Measurements from ENCODE around the gene GSAP. TPM values are rescaled to one million over a fixed set of nuclear protein-coding genes. Genes with fewer than 3 reads are reported as not detected.

GSAP gene
- total RNA-seq, 2 experiments from 2014 or later, result 0.55 TPM; not detected in 1

GRCh38 chr7:77417801-77418200 lies 1.7 kb upstream of the GSAP start:
- Histone ChIP-seq H2AFZ (ENCODE audit: low read length) (no peak overlapping the region), H3K36me3 (ENCODE audit: insufficient read depth, low read length) (no peaks in the 10 kb centered on the region), H3K27ac (ENCODE audit: low read depth, low read length, poor library complexity, severe bottlenecking) (no peak overlapping the region), H3K4me3 (ENCODE audit: low read depth, low read length, poor library complexity, severe bottlenecking) (no peak overlapping the region), H3K79me2 (ENCODE audit: insufficient read depth, low read depth, low read length) (no peaks in the 10 kb centered on the region), H3K9me3 (ENCODE audit: low read length) (no peaks in the 10 kb centered on the region), H4K20me1 (ENCODE audit: insufficient read depth, low read length) (no peaks in the 10 kb centered on the region), H3K4me2 (ENCODE audit: low read length) (no peak overlapping the region), H3K9me2 (ENCODE audit: insufficient read depth, low read length) (no peaks in the 10 kb centered on the region), H3K4me1 (ENCODE audit: insufficient read depth, low read length, poor library complexity, severe bottlenecking) (no peaks in the 10 kb centered on the region)
- ChIA-PET POLR2A (no interaction called here), CTCF (ENCODE audit: unreplicated experiment) (no interaction called here)
- no TSS peak for BruUV-seq (replicated peaks)
- TF ChIP-seq EZH2phosphoT487 (IDR thresholded peaks at IDR 0.05; ENCODE audit: borderline replicate concordance, low read depth, low read length), result no peak
- TF ChIP-seq, protein P1, sequence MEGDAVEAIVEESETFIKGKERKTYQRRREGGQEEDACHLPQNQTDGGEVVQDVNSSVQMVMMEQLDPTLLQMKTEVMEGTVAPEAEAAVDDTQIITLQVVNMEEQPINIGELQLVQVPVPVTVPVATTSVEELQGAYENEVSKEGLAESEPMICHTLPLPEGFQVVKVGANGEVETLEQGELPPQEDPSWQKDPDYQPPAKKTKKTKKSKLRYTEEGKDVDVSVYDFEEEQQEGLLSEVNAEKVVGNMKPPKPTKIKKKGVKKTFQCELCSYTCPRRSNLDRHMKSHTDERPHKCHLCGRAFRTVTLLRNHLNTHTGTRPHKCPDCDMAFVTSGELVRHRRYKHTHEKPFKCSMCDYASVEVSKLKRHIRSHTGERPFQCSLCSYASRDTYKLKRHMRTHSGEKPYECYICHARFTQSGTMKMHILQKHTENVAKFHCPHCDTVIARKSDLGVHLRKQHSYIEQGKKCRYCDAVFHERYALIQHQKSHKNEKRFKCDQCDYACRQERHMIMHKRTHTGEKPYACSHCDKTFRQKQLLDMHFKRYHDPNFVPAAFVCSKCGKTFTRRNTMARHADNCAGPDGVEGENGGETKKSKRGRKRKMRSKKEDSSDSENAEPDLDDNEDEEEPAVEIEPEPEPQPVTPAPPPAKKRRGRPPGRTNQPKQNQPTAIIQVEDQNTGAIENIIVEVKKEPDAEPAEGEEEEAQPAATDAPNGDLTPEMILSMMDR (conservative IDR thresholded peaks at IDR 0.05; ENCODE audit: low read length), result no peak
- no peak for DNase-seq (ENCODE audit: low spot score)
- intact Hi-C loops (cut with micrococcal nuclease; ENCODE audit: unreplicated experiment), result loop anchor here (5.0 kb wide), 1 partner anchor 40 kb away; no protein-coding TSS in a partner anchor

DNA sequence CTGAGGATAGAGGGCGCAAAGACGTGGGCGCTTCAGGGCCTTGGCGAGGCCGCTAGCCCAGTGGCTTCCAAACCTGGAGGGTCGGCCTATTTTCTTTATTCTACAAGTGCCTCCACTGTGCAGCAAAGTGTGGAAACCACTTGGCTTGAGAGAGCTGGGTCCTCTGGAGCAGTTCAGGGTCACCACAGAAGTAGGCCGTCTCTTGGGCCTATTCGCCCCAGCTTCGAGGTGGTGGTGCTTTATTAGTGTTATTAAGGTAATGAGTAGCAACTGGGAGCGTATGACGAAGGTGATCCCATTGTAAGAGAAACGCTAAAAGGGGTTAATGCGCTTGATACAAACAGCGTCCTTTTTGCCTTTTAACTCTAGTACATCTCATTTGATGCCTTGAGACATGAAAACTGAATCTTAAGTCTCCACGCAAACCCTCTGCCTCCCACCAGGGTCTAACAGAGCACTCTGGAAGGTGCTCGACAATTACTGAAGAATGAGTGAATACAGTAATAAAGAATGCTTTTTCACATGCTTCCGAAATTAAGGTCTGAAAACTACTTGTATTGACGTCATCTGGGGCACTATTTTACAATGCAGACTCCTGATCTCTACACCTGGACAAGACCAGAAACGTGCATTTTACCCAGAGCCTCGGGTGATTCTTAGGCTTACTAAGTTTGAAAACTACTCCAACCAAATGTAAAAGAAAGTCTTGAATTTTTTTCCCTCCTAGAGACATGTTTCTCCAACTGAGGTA lies 647 bp upstream of the GSAP start:
- intact Hi-C loops (cut with micrococcal nuclease; ENCODE audit: unreplicated experiment), result loop anchor here (1.0 to 5.0 kb wide), 2 partner anchors 12 to 39 kb away; no protein-coding TSS in a partner anchor
- Histone ChIP-seq H3K9me2 (ENCODE audit: insufficient read depth, low read length) (no peaks in the 10 kb centered on the region), H3K4me1 (ENCODE audit: insufficient read depth, low read length, poor library complexity, severe bottlenecking) (no peaks in the 10 kb centered on the region), H3K79me2 (ENCODE audit: insufficient read depth, low read depth, low read length) (no peaks in the 10 kb centered on the region), H3K4me3 (ENCODE audit: low read depth, low read length, poor library complexity, severe bottlenecking) (no peak overlapping the region), H3K9me3 (ENCODE audit: low read length) (no peaks in the 10 kb centered on the region), H3K36me3 (ENCODE audit: insufficient read depth, low read length) (no peaks in the 10 kb centered on the region), H4K20me1 (ENCODE audit: insufficient read depth, low read length) (no peaks in the 10 kb centered on the region), H3K4me2 (ENCODE audit: low read length) (peak overlapping the region; percentile 46; the same call in 1 of the 2 replicates), H2AFZ (ENCODE audit: low read length) (no peak overlapping the region), H3K27ac (ENCODE audit: low read depth, low read length, poor library complexity, severe bottlenecking) (no peak overlapping the region)
- POLR2A ChIA-PET, result no interaction called here
- DNase-seq (ENCODE audit: low spot score), result no peak
- no peak for TF ChIP-seq EZH2phosphoT487 (IDR thresholded peaks at IDR 0.05; ENCODE audit: borderline replicate concordance, low read depth, low read length)
- TF ChIP-seq, protein P1 (conservative IDR thresholded peaks at IDR 0.05; ENCODE audit: low read length), result no peak
- BruUV-seq (replicated peaks), result no TSS peak
- CTCF ChIA-PET (ENCODE audit: unreplicated experiment), result interaction anchor here (0.6 kb wide), 1 partner anchor 963 kb away, joined by 5 read pairs; no protein-coding TSS in a partner anchor

DNA sequence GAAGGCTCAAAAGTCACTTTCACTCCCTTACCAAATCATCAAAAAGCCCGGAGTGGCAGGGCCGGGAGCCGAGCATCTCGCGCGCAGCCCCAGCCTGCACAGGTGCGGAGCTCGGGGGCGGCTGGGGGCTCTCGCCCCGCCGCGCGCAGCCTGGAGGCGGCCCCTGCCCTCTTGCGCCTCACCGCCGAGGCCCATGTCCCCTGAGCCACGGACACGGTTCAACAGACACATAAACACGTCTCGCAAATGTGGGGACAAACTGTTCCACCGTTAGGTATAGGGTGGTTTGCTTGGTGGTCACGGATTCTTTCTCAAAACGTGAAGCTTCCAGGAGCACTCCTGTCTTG lies 700 bp downstream of the GSAP start:
- BruUV-seq (replicated peaks), result no TSS peak
- DNase-seq (ENCODE audit: low spot score), result no peak
- intact Hi-C loops (cut with micrococcal nuclease; ENCODE audit: unreplicated experiment), result loop anchor here (5.0 kb wide), 1 partner anchor 38 kb away; no protein-coding TSS in a partner anchor
- peak overlapping the region; percentile 25 for H3K4me3 ChIP-seq (ENCODE audit: low read depth, low read length, poor library complexity, severe bottlenecking)
- no peaks in the 10 kb centered on the region for H3K36me3 ChIP-seq (ENCODE audit: insufficient read depth, low read length)
- H3K79me2 ChIP-seq (ENCODE audit: insufficient read depth, low read depth, low read length), result no peaks in the 10 kb centered on the region
- POLR2A ChIA-PET, result interaction anchor here (0.6 to 0.7 kb wide), 2 partner anchors 17 to 173 kb away, joined by 3 to 5 read pairs; no protein-coding TSS in a partner anchor
- CTCF ChIA-PET (ENCODE audit: unreplicated experiment), result no interaction called here
- TF ChIP-seq, protein P1 (conservative IDR thresholded peaks at IDR 0.05; ENCODE audit: low read length), result no peak
- TF ChIP-seq EZH2phosphoT487 (IDR thresholded peaks at IDR 0.05; ENCODE audit: borderline replicate concordance, low read depth, low read length), result peak; percentile 11; the same call in 1 of the 2 replicates
- H3K4me2 ChIP-seq (ENCODE audit: low read length), result peak overlapping the region; percentile 59
- H3K4me1 ChIP-seq (ENCODE audit: insufficient read depth, low read length, poor library complexity, severe bottlenecking), result no peaks in the 10 kb centered on the region
- H4K20me1 ChIP-seq (ENCODE audit: insufficient read depth, low read length), result no peaks in the 10 kb centered on the region
- H3K9me2 ChIP-seq (ENCODE audit: insufficient read depth, low read length), result no peaks in the 10 kb centered on the region
- H3K27ac ChIP-seq (ENCODE audit: low read depth, low read length, poor library complexity, severe bottlenecking), result no peak overlapping the region
- no peak overlapping the region for H2AFZ ChIP-seq (ENCODE audit: low read length)
- H3K9me3 ChIP-seq (ENCODE audit: low read length), result no peaks in the 10 kb centered on the region

All from OCI-LY7 (cell line).